GM18520 (cell line): ENCODE results near the gene SMIM5.
"Not testable (repeated sequence)": the region's sequence is repeated elsewhere in the genome, so short reads cannot be mapped to it uniquely, and the experiment has no call there.

Experiments used
- ATAC-seq: cut with Tn5 transposase; IDR thresholded peaks from one replicate; pipeline ENCODE4 v1.9.1; 2021; ENCODE audit not compliant: unreplicated experiment

The SMIM5 gene

DNA sequence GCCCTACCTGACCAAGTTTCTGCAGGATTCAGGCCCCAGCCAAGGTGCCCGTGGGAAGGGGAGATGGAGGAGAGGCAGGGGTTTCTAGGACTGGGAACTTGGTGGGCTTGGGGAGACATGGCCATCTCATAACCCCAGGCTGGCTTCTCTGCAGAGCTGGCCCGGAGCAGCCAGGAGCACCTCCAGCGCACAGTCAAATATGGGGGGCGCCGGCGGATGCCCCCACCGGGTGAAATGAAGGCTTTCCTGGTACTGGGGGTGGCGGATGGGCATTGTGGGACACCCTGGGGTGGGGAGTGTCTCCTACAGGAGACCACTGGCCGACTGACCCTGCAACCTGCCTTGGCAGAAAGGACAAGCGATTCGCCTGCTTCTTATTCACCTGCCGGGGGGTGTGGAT lies 9.2 kb upstream of the SMIM5 start:
- ATAC-seq = no peak

DNA sequence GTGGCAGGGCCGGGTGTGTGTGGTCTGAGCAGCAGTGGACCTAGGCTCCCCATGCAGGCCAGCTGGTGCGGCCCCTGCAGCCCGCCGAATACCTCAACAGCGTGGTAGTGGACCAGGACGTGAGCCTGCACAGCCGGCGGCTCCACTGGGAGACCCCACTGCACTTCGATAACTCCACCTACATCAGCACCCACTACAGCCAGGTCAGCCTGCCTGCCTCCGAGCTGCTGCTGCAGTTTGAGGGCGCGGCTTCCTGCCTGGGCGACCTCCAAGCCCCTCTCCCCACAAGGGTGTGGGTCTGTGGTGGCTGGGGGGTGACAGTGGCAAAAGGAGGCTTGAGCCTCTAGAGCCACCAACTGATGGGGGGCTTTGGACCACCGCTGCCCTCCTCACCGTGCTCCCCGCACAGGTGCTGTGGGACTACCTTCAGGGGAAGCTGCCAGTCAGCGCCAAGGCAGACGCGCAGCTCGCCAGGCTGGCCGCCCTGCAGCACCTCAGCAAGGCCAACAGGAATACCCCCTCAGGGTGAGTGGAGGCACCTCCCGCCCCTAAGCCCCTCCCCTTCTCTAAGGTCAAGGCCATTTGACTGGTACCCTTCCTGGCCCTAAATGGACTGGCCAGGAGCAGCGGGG lies 8.4 kb upstream of the SMIM5 start:
- no peak for ATAC-seq

DNA sequence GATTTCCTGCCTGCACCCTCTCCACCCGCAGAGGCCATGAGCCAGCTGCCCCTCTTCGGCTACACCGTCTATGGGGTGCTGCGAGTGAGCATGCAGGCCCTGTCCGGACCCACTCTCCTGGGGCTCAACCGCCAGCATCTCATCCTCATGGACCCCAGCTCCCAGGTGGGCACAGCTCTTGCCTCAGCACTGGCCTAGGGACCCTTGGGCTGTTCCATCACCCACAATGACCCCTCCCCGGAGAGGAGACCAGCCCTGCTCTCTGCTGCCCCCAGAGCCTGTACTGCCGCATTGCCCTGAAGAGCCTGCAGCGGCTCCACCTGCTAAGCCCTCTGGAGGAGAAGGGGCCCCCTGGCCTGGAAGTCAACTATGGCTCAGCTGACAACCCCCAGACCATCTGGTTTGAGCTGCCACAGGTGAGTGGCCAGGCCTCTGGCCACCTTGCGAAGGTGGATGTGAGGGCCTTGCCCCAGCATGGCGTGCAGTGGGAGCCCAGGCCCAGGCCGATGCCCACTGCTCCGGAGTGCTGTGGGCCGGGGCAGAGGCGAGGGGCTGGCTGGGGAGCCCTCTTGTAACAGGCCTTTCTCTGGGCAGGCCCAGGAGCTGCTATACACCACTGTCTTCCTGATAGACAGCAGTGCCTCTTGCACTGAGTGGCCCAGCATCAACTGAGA lies 7.3 kb upstream of the SMIM5 start:
- ATAC-seq = no peak

GRCh38 chr17:75626496-75627038 lies 6.7 kb upstream of the SMIM5 start:
- no peak for ATAC-seq

- ATAC-seq = no peak
Observed at GRCh38 chr17:75627094-75627493, 6.1 kb upstream of the SMIM5 start.

DNA sequence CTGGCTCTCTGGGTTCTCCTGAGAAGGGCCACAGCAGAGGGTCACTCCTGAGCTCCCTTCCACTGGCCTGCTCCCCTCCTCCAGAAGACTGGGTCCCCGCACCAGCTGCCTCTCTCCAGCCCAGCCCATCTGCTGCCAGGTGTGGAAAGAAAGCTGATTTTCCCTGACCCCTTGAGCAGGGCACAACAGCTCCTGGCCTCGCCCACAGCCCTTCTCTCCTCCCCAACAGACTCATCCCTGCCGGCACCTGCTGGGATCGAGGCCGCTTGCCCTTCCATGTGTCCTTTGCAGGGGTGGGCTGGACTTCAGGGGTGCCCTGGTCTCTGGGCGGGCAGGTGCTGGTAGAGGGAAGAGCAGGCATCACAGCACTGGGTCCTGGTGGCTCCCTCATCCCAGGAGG lies 4.8 kb upstream of the SMIM5 start:
- no peak for ATAC-seq

DNA sequence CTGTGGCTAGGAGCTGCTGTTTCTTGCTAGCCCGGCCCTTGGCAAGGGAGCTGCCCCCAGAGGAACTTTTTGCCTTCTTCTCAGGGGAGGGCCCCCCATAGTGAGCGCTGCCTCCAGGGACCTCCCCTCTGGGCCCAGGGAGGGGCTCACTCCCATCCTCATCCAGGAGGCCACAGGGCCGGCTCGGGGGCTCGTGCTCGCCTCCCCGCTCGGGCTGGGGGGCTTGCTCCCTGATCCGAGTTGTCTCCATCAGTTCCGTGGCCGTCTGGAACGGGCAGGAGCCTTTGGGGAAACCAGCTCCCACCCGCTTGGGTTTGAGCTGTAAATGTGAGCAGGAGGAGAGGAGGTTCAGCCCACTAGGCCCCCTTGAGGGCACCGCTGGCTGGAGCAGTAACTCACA lies 4.1 kb upstream of the SMIM5 start:
- no peak for ATAC-seq

DNA sequence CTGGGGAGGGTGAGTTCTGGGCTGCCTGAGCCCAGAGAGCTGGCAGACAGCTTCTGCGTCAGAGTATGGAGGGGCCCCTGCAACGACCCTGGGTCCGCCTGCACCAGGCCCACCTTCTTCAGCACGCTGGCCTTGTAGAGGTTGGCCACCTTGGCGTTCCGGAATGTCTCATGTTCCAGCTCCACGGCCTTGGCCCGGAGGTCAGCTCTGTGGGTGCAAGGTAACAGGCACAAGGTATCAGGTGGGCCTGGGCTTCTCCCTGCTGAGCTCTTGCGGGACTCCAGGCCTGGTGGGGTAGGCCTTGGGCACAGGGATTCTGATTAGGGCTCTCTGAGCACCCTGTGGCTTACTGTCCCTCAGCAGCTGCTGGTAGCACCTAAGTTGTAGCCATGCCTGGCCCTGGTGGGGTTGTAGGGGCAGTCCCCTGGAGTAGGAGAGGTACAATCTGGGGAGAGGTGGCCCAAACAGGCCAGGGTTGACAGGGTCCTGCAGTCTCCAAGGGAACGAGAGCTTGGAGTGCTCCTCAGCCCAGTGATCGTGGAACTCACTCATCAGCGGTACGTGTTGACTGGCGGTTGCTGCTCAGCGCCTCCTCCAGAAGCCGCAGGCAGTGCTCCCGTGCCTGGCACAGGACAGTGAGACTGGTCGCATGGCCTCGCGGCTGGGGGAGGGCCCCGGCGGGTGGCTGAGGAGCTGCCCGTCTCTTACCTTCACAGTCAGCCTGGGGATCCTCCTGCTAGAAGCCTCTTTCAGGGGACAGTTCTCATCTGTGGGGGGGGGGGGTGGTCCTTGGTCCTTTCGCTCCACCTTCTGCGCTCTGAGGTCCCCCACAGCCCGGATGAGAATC lies 2.9 kb upstream of the SMIM5 start:
- no peak for ATAC-seq

- no peak for ATAC-seq
Observed at GRCh38 chr17:75631353-75631752, 1.9 kb upstream of the SMIM5 start.

DNA sequence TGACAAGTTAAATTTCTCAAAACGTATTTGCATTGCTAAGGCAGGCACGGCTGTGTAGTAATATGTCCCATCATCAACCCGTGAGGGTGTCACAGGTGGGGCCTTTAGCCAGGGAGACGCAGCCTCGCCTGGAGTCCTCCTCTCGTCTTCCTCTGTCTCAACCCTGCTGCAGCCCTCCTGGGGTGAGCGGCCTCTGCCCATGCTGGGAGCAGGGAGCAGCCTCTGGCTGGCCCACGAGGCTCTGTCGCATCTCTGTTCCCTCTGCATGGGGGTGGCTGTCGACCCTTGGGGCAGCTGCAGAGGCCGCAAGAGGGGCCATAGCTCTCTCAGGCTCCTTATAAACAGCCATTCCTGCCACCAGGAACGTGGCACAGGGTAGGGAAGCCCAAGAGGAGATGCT lies 806 bp upstream of the SMIM5 start:
- no peak for ATAC-seq

GRCh38 chr17:75633486-75634375 lies 497 bp downstream of the SMIM5 start:
- ATAC-seq = no peak

DNA sequence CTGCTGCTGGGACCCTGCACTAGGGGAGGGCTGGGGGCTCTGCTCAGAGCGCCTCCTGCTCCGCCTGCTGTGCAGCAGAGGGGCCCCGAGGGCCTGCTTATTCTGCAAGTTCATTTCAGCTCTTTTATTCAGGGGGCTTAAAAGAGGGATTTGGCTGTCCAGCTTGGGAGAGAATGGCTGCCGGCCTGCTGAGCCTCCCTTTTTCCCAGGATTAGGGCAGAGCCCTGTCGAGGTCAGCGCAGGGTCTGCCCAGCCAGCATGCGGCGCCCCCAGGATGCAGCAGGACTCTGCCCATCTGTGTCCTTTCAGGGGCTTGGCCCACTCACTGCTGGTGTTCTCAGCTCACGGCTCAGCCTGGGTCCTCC lies 1.1 kb downstream of the SMIM5 start:
- ATAC-seq = no peak

DNA sequence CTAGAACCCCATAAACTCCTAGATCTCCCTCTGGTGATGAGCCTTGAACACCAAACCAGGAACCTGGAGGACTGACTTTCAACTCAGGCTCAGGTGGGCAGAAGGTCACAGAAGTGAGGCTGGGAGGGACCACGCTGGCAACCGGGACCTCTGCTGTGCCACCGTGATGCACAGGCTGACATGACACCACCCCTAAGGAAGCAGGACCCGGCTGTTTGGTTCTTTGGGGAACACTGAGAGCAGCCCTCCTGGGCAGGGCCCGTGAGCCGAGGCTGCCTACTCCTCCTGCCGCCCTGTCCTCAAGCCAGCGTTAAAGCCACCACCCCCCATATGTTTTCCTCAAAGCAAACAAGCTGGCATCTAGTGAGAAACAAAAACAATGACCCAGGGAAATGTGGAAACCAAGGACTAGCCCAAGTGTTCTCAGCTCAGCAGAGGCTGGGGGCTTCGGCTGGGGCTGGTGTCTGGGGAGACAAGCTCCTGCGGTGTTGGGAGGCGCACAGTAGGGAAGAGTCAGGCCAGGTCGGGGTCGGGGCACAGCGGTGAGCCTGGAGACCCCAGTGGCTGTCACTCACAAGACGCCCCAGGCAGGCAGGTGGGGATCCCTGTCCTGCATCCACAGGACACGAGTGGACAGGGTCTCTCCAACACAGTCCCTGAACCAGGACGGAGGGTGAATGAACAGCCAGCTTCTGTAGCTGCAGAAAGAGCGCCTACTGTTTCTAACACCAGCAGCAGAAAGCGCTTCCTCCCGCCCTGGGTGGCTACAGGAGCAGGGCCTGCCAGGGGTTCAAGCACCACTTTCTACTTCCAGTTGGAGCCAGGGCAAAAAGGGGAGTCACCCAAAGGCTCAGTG lies 1.7 kb downstream of the SMIM5 start:
- no peak for ATAC-seq

GRCh38 chr17:75635610-75636202 lies 2.5 kb downstream of the SMIM5 start:
- no peak for ATAC-seq

DNA sequence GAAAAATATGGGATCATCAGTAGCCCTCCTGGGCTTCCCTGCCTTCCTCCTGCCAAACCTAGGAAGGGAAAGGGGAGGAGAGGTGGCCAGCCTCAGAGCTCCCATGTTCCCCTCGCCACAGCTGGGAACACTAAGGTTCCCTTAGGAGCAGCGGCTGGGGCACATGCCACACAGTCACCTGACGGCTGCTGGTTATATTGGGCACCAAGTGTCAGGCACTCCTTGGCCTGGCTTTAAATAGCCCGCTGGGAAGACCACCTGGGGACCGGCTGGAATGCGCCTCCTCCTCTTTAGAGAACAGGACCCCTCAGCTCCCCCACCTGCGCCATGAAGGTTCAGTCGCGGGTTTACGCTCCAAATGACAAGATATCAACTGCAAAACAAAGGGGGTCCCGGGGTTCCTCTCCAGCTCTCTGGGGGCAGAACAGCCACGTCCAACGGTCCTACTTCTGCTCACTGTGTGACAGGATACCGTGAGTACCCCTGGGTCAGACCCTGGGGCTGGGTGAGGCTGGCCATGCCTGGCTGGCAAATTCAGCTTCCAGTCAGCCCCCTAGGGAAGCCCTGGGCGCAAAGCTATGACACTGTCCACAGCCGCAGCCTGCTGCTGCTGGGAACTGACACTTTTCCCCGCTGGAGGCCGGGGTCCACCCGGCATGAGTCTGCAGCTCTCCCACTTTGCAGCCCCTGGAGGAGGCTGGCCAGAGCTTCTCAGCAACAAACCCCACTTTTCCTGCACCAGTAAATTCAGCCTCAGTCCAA lies 3.3 kb downstream of the SMIM5 start:
- ATAC-seq = no peak

- ATAC-seq = no peak
Observed at GRCh38 chr17:75637143-75637538, 3.9 kb downstream of the SMIM5 start.

- ATAC-seq = no peak
Observed at GRCh38 chr17:75637551-75637950, 4.3 kb downstream of the SMIM5 start.

- not testable (repeated sequence) for ATAC-seq
Observed at GRCh38 chr17:75638039-75638438, 4.8 kb downstream of the SMIM5 start.

DNA sequence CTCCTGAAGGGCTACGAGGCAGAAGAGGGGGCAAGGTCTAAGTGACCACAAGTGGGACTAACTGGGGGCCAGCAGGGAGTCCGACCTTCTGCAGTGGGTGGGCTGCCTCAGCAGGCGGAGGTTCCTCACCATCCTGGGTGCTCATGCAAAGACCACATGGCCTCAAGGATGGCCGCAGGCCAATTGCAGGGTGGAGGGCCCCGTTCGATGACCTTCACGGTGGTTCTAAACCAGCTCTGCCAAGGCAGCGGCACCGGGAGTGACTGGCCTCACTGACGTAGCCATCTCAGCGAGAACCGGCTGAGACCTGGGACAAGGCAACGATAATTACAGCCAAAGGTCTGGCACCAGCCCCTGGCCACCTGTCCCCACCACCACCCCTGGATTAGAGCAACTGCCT lies 5.7 kb downstream of the SMIM5 start:
- no peak for ATAC-seq
